T follicular helper cell (primary cell): ENCODE data around the gene CCDC167.

ENCODE experiments used
- DNase-seq: peaks from one replicate; pipeline ENCODE4 v3.0.0-alpha.2; 2020; ENCODE audit warnings: low read depth
- total RNA-seq, 2 experiments: gene quantifications; one replicate each; lab custom pipeline; 2026; lab: John Stamatoyannopoulos, UW

CCDC167 gene
- 14.0 to 23.3 reads per million in 2 experiments for total RNA-seq

DNA sequence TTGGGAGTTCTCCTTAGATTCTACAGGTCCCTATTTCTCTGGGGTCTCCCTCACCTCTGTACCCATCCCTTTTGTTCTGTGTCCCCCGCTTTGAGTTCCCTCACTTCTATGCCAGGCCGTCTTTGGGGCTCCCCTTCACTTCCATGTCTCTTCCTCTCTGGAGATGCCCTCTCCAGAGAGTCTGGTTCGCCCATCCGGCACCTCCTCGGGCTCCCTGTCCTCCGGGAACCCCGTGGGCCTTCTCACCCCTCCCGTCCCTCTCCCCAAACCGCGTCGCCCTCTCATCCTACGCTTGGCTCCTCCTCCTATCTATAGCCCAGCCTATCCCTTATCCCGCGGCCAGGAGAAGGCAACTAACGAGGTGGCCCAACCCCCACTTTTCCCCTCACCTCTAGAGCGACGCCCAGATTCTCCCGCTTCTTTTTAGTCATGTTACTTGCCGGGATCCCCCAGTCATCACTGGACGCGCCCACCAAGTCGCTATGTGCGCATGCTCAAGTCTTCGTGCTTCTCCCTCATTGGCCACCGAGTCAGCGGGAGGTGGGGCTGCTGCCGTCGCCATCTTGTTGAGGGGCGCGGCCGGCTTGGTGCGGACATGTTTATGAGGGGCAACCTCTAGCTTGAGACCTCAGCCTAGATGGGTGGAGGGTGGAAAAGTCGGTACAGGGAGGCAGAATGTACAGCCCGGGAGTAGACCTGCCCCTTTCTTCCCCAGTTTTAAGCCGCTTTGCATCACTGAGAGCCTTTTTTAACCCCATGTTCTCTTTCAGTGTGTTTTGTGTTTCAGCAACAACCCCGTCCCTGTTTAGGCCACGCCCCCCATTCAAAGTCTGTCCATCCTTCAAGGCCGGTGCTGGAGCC lies at the start of gene CCDC167:
Gene CCDC167 (minus strand): TSS at position 461 of the 861 bp plus-strand sequence. CDS start 30 bp downstream, at position 431.
- peak; percentile 95 for DNase-seq

DNA sequence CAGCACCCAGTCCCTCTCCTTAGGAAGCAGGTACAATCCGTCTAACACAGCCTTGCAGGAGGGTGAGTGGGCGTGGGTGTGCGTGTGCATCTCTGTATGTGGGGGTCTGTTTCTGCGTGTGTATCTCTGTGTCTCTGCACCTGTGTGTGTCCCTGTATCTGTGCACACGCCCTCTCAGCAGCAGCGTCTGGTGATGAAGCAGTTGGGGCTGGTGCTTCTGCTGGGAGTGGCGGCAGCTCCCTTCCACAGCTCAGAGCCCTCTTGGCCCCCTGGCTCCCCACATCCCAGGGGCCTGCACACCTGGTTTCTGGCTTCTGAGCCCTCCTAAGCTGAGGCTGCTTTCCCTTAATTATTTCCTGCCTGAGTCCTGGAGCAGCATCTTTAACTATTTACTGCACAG lies 49.5 kb upstream of the CCDC167 start:
- no peak for DNase-seq

DNA sequence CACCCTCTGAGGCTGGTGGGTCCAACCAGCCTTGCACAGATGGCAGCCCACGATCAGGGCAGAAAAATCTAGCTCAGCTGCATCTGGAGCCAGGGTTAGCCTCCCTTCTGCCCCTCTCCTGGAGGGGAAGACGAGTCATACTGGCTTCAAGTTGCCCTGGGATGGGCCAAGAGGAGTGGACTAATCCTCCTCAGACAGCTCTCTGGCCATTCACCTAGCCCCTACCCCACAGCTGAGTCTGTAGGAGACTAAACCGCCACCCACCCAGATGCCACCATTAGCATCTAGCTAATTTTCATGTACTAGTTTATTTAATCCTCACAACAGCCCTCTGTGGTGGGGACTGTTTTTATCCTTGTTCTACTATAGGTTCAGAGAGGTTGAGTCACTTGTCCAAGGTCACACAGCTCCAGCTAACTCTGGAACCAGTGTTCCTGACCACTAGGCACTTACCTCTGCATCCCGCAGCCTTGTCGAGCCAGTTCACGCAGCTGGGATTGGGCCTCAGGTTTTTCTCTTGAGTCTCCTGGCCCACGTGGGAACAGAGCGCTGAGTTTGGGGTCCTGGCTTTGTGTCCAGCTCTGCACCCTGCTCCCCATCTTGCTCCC lies 48.5 kb upstream of the CCDC167 start:
- DNase-seq, result no peak

DNA sequence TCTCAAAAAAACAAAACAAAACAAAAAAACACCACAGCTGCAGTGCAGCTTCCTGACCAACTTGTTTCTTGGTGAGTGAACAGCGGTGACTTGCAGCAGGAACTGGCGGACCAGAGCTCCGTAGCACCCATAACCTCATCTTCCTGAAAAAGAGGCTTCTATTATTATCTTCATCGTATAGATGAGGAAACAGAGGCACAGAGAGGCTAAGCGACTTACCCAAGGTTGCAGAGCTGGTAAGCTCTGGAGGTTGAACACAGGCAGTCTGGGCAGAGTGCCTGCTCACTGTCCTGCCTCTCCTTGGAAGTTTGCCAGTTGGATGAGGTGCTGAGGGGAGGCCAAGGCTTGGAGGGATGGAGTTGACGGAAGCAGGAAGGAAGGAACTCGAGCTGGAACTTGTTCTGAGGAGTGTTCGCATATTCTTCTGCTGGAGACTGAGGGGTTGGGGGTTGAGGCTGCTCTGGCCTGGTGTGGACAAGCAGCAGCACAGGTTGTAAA lies 47.9 kb upstream of the CCDC167 start:
- DNase-seq, result no peak

DNA sequence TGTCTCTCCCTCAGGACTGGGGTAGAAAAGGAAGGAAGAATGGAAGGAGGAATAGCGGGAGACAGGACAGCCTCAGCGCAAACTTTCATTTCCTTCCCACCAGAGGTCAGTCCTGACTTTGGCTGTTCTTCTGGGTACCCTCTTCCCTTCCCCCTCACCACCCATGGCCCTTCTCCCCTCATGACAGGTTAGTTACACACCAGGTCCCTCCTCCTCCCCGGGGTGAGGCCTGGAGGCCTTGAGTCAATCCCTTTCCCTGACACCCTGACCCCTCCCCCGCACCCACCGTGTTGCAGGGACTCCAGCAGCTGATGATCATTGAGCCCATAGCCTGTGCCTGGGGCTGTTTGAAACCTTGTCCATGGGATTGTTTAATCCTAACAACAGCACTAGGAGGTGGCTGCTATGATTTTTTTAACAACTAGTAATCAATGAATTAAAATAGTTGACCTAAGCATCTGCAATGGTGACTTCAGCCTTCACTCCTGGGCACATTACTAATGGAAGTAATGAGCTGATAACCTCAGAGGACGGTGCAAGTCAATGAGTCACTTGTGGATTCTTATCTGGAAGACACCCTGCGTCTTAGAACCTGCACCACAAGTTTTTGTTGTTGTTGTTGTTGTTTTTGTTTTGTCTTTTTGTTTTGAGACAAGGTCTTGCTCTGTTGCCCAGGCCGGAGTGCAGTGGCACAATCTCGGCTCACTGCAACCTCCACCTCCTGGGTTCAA lies 46.6 kb upstream of the CCDC167 start:
- no peak for DNase-seq

DNA sequence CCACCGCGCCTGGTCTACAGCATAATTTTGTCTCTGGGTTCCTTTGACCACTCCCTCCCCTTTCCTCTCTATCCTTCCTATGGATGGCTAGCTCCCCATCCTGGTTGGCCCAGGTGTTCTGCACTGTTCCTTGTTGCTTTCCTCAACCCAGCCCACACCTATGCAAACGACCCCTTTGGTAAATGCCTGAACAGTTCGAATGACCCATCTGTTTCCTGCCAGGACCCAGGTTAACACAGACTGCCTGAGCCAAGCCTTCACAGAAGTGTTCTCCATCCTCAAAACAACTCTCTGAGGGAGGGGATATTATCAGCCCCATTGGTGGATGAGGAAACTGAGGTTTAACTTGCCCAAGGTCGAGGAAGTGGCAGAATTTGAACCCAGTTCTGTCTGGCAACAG lies 44.8 kb upstream of the CCDC167 start:
- DNase-seq, result no peak

DNA sequence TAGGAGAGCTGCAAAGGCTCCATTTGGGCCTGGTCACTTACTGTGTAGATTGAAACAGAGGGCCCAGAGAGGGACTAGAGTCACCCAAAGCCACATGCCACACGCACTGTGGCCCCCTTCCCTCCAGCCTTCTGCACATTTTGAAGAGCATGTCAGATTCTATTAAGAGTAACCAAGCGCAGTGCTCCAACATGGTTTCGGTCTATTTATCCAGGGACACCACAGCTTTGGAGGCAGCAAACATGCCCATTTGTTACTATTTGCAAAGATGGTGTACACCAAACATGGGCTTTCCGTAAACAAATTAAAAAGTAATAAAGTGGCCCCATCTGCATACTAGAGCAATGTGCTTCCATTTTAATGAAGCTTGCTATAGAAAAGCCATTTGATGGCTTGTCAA lies 43.7 kb upstream of the CCDC167 start:
- DNase-seq, result no peak

DNA sequence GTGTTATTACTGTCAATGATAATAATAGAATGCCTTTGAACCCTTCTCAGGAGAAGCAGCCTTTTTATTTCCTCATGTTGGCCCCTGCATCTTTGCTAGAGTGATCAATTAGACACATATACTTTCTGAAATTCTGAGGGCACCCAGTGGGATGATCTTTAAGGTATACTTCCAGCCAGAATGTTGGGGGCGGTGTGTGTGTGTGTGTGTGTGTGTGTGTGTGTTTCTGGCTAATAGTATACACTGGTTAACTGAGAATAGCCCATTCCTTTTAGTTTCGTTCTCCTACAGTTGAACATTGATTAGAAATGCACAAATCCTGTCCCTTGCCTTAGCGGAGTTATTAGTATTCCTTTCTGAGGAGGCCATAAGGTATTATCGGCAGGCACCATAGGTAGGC lies 41.7 kb upstream of the CCDC167 start:
- DNase-seq, result no peak

DNA sequence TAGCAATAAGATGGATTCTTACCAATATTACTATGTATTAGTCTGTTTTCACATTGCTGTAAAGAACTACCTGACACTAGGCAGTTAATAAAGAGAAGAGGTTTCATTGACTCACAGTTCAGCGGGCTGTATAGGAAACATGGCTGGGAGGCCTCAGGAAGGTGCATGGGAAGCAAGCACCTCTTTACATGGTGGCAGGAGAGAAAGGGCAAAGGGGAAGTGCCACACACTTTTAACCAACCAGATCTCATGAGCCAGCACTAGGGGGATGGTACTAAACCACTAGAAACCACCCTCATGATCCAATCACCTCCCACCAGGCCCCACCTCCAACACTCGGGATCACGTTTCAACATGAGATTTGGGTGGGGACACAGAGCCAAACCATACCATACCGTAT lies 40.7 kb upstream of the CCDC167 start:
- DNase-seq, result no peak

DNA sequence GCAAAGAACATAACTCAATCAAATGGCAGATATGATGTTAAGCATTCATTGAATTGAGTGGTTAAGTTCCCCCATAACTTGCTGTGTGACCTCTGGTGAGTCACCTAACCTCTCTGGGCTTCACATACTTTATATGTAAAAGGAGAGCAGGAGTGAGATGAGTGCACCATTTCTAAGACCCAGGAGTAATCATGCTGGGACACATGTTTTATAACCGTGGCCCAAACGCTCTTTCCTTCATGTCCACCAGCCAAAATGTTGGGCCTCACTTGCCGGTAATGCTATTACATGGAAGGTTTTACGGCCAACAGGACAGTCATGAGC lies 40.3 kb upstream of the CCDC167 start:
- no peak for DNase-seq

DNA sequence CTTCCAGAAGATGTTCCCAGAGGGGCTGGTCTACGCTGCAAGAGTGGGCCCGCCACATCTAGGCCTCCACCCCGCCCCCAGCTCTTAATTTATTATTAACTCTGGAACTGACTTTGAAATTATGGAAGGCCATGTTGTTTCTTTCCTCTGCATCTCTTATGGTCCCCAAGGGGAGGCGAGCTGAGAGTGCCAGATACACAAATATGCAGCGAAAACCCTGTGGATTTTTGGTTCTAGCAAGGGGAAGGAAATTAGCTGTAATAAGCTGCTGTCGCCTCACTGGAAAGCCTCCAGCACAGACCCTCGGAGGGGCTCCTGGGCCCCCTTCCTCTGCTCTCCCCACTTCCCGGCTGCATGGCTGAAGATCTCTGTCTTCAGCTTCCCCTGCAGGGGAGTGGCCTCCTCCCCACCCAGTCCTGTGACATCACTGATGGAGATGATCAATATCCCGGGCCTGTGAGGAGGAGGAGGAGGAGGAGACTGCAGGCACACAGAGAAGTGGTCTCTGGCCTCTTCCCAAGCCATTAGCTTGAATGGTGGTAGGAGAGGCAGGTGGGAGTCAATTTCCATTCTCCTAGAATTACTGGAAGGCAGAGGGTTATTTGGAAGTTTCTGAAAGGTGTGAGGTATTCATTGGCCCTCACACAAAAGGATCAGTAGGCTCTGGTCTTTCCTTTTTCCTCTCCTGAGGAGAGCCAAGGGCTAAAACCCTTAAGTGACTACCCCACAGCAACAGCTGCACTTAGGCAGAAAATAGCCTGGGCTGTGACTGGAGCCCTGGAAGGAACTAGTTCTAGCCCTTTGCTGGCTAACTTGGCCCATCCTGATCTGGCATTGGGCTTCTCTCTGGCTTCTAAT lies 39.7 kb upstream of the CCDC167 start:
- DNase-seq, result no peak

DNA sequence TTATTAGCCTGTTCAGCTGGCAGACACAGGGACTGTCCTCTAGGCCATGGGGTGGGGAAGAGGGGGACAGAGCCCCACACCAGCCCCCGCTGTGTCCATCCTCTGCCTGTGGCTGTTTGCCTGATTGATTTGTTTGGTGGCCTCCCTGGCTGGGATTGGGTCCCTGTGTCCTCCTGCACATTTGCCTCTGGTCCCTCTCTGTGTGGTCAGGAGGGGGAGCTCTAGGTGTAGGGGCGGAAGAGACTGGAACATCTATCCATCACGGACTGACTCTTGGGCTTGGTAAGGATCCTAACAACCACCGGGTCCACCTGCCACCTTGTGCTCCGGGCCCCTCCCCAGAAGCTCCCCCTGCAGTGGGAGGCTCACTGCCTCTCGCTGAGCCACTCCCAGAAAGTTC lies 38.4 kb upstream of the CCDC167 start:
- DNase-seq, result no peak

DNA sequence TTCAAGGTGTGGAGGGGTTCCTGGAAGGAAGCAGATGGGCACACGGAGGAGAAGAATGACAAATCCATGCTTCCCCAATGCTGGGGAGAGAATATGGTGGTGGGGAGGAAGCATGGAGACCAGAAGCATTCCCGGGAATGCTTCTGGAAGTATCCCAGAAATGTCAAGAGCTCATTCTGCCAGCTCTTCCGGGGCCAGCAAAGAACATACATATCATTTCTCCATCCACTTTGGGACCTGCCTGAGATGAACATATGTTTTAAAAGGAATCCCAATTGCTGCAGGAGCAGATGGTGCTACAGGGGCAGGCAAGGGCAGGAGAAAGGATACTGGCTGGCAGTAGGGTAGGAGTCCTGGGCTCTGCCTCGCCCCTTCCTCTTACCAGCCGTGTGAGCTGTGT lies 37.9 kb upstream of the CCDC167 start:
- no peak for DNase-seq

DNA sequence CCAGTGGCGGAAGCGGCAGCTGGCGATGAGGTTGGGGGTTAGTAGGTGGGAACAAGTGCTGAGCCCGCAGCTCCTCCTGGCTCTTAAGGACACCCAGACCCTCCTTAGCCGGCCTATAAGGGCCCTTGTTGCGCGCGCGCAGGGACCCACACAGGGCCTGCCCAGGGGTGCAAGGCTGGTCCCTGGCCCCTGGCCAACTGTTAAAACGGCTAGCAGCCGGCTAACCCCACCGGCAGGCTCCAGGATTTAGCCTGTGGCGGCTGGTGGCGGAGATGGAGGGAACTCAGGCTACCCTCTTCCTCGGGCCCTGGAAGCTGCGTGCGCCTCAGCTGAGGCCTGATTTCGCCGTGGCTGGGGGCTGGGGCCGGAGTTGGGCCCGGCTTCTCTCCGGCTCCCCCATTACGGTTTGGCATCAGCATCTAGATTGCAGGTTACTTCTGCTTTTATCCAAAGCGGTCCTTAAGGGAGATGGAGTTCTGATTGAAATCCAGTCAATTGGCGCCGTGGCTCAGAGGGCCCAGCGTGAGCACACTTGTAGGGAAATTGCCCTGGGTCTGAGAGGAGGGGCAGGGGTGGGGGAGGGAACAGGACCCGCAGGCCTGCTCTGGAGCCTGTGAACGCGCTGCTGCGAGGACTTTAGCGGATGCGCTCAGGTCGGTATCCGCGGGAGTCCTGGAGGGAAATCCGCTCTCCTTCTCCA lies 36.9 kb upstream of the CCDC167 start:
- DNase-seq, result no peak

DNA sequence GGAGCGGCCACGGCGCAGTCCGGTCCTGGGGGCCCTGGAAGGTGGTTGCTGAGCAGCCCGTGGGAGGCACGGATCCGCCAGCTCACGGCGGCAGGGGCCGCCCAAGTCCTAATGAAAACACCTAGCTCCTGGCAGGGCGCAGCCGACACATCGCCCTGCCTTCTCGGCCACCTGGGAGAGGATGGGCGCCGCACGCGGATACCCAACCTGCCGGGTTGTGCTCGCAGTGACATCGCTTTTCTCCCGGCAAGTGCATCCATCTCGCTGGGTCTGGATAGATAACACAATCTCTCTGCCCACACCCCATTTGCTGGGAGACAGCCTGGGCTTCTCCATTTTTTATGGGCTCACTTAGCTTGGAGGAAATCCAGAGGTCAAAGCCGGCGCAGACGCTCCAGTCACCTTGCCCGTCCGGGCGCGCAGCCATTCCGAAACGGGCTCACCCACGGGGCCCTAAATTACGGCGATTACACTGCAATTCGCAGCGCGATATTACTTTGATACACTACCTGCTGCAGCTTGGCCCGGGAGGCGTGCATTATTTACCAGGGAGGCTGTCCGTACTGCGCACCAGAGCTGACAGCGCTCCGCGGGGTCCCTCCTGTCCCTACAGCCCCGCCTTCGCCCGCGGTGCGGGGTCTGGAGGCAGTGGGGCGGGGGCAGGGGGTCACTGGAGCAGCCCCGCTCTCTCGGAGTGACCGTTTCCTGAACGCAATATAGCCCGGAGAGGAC lies 36.2 kb upstream of the CCDC167 start:
- DNase-seq, result no peak

DNA sequence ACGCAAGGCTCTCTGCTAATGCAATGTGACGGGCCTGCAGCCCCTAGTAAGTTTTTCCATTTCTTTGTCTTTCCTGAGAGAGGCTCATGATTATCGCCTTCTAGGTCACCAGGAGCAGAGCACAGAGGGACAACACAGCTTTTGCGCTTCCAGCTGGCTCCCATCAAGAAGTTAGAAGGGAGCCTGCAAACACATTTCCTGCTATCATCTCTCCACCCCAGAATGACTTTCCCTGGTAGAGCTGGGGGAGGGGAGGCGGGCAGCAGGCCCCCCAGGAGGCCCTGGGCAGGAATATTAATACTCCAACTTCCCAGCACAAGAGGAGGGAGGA lies 35.7 kb upstream of the CCDC167 start:
- no peak for DNase-seq

DNA sequence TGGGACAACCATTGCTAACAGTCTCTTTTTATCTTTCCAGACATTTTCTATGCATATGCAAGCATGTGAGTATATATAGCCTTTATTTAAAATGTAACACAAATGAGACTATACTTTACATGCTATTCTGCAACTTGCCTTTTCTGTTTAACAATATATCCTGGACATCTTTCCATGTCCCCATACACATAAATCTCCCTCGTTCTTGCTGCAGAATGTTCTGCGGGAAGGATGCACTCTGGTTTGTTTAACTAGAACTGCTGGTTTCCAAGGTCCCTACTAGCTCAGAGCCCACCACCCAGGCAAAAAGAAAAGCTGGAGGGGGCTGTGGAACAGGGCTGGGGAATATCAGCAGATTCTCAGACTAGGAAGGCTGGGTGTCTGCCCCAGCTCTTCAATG lies 35.2 kb upstream of the CCDC167 start:
- no peak for DNase-seq

DNA sequence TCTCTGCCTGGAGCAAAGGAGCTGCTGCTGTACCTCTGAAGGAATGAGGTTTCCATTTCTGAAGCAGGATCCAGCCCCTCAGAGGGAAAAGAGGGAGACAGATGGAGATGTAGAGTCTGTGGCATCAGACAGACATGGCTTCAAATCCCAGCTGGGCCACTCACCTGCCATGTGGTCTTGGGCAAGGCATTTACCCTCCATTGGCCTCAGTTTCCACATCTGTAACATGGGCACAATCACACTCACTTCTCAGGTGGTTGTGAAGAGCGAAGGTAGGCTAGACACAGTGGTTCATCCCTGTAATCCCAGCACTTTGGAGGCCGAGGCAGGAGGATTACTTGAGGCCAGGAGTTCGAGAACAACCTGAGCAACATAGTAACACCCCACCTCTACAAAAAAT lies 32.4 kb upstream of the CCDC167 start:
- no peak for DNase-seq

DNA sequence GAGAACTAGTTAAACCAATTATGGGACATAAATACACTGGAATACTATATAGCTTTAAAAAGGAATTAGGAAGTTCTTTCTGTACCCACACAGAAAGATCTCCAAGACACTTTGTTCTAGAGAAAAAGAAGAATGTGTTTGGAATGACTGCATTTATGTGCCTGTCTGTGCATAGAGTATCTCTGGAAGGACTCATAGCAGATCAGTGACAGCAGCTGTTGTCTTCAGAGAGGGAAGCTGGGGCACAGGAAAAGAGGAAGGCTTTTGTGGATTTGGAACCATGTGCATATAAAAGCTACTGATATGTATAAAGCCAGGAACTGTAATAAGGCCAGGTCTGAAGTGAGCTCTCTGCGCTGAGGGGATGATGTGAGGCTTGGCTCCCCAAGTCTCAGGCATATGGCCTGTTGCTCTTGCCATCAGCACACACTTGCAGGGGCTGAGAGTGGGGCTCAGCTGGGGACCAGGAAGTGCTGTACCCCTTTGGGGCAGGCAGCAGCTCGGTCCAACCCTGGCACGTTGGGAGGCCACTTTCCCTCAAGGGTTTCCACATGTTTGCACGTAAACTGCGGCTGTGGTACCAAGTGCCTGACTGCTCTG lies 31.8 kb upstream of the CCDC167 start:
- DNase-seq, result no peak

DNA sequence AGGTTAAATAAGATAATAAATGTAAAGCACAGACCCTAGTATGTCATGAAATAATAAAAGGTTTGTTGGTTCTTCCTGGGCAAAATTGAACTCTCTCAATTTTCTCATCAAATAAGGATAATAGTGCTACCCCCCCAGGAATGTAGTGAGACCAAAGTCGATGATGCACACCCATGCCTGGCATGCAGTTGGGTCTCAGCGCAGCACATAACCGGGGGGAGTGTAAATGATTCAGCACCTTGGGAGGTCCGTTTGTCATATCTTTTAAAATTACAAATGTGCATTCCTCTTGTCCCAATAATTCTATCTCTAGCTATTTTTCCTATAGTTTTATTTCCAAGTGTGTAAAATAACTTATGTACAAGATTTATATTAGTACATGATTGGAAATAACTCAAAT lies 31.3 kb upstream of the CCDC167 start:
- DNase-seq, result no peak
